Measurements from ENCODE around the gene AKT2. TPM values are rescaled to one million over a fixed set of nuclear protein-coding genes. Genes with fewer than 3 reads are reported as not detected.

AKT2 gene
- total RNA-seq, 1 experiment from 2014 or later, result 141 TPM

DNA sequence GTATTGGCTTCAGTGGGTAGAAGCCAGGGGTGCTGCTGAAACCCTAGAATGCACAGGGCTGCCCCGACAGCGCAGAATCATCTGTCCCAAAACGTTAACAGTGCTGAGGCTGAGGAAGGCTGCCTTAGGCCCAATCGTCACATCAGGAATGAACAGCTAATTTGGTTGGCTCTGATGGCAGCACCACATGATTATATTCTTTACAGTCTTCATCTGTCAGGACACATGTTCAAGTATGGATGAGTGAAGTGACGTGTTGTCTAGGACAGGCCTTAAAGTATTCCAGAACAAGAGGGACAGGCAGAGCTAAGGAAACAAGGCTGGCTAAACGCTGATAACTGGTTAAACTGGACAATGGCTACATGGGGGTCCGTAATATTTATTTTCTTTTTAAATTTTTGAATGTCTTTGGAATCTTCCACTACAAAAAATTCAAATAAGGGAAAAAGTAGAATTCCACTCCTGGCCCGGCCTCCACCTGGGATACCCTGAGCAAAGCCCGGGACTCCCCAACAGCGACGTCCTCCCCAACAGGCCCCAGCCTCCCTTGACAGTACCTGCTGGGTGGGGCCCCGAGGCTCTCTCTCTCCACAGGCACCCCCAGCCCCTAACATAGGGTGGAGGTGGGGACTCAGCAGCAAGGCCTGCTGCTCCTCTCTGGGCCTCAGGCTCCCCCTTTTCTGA is 43.9 kb downstream of the AKT2 start:
- Histone ChIP-seq H3K27ac (ENCODE audit: low read depth, low read length) (no peak overlapping the region), H3K9me2 (ENCODE audit: insufficient read depth) (no peaks in the 10 kb centered on the region), H3K79me2 (ENCODE audit: insufficient read depth, low read length) (peaks cover 11% of the 10 kb centered on the region; the same call in 1 of the 2 replicates), H3K36me3 (ENCODE audit: control insufficient read depth in 1 of 2, insufficient read depth in 2 of 2, low read length in 2 of 2) (peaks cover 2 to 11% of the 10 kb centered on the region in 2 experiments; a peak in 3 of 4 replicates), H3K9ac (ENCODE audit: low read length) (no peak overlapping the region), H3K4me3 (replicated peaks in 1 of 2; ENCODE audit: low read depth in 1 of 2, low read length in 2 of 2) (no peak overlapping the region), H3K9me3 (ENCODE audit: control insufficient read depth in 1 of 2, insufficient read depth in 1 of 2, low read depth in 1 of 2, low read length in 2 of 2) (no peaks in the 10 kb centered on the region), H4K20me1 (ENCODE audit: insufficient read depth) (no peaks in the 10 kb centered on the region), H3K4me1 (ENCODE audit: control insufficient read depth in 1 of 2, insufficient read depth in 2 of 2, low read length in 2 of 2) (no peaks in the 10 kb centered on the region), H3K27me3 (ENCODE audit: insufficient read depth, low read length) (no peaks in the 10 kb centered on the region), H2AFZ (ENCODE audit: low read depth, low read length, poor library complexity, severe bottlenecking) (no peak overlapping the region), H3K4me2 (ENCODE audit: low read length) (no peak overlapping the region)
- DNase-seq (ENCODE audit: low read depth, low spot score) (no peak), ATAC-seq (no peak)
- intact Hi-C loops (cut with micrococcal nuclease), result no loop called here
- TF ChIP-seq ATF3 (IDR thresholded peaks at IDR 0.05) (no peak), FOSL1 (IDR thresholded peaks at IDR 0.05; ENCODE audit: low read depth) (no peak), ELF1 (IDR thresholded peaks at IDR 0.05; ENCODE audit: borderline replicate concordance, low read depth) (no peak), ZBTB33 (IDR thresholded peaks at IDR 0.05; ENCODE audit: extremely low read depth, insufficient replicate concordance, low read length) (no peak), CEBPB (IDR thresholded peaks at IDR 0.05; ENCODE audit: low read depth) (no peak), CBX3 (IDR thresholded peaks at IDR 0.05; ENCODE audit: low read depth) (no peak), MAX (IDR thresholded peaks at IDR 0.05) (no peak), EGR1 (IDR thresholded peaks at IDR 0.05; ENCODE audit: low read depth) (no peak), ZFX (IDR thresholded peaks at IDR 0.05) (no peak), EZH2 (IDR thresholded peaks at IDR 0.05) (no peak), JUND (IDR thresholded peaks at IDR 0.05) (no peak), EZH2phosphoT487 (IDR thresholded peaks at IDR 0.05; ENCODE audit: borderline replicate concordance) (no peak), SIN3A (IDR thresholded peaks at IDR 0.05; ENCODE audit: low read depth) (no peak), SP1 (IDR thresholded peaks at IDR 0.05; ENCODE audit: low read depth) (no peak)
- POLR2A ChIA-PET, result no interaction called here
- no TSS peak for BruUV-seq (replicated peaks)
- CTCF ChIA-PET, result no interaction called here
- RAD21 ChIA-PET (ENCODE audit: low non-redundant PET in 1 of 2, low total read pairs in 2 of 2, uncharacterized antibody in 2 of 2, unreplicated experiment in 2 of 2), result no interaction called here
